ENCODE measurements around the gene C5orf46. TPM values are rescaled to one million over a fixed set of nuclear protein-coding genes. Genes with fewer than 3 reads are reported as not detected.

The C5orf46 gene
- total and polyA plus RNA-seq, 8 donors, result 0.47 to 2.3 (median 1.8) TPM; not detected in 5

DNA sequence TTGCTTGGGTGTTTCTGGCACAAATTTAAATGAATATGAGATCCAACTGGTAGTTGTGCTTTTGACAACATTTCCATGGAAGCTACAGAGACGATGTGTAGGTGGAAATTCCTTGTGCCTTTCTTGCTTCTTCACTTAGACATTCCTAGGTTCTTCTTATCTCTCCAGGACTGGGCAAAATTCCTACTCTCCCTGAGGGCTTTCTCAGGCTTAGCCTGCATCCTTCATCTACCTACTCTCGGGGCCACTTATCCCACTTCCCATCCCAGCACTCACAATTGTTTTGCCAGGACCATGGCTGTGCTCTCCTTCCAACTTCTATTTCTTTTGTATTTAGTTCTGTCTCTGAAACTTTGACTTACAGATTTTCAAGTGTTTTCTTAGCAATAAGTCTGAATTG, 57.1 kb downstream of the C5orf46 start:
- H3K27me3 ChIP-seq, result no peaks in the 10 kb centered on the region
- DNase-seq (no peak), ATAC-seq (peak in 1 of 4 donors; percentile 30), FAIRE-seq (no peak)
- no peak overlapping the region for H3K27ac ChIP-seq
- peaks cover 0 to 3% (median 0%) of the 10 kb centered on the region in 3 donors for H3K4me1 ChIP-seq
- no peak overlapping the region for H3K4me3 ChIP-seq
- TF ChIP-seq, protein P1, sequence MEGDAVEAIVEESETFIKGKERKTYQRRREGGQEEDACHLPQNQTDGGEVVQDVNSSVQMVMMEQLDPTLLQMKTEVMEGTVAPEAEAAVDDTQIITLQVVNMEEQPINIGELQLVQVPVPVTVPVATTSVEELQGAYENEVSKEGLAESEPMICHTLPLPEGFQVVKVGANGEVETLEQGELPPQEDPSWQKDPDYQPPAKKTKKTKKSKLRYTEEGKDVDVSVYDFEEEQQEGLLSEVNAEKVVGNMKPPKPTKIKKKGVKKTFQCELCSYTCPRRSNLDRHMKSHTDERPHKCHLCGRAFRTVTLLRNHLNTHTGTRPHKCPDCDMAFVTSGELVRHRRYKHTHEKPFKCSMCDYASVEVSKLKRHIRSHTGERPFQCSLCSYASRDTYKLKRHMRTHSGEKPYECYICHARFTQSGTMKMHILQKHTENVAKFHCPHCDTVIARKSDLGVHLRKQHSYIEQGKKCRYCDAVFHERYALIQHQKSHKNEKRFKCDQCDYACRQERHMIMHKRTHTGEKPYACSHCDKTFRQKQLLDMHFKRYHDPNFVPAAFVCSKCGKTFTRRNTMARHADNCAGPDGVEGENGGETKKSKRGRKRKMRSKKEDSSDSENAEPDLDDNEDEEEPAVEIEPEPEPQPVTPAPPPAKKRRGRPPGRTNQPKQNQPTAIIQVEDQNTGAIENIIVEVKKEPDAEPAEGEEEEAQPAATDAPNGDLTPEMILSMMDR (IDR thresholded peaks at IDR 0.05), result no peak
- no peaks in the 10 kb centered on the region for H3K36me3 ChIP-seq
- H3K9me3 ChIP-seq, result no peaks in the 10 kb centered on the region
- intact Hi-C loops (cut with DNase I), result no loop called here
- 34 to 62% methylated on average over 2 of the region's 2 CpGs for WGBS, 2 donors

DNA sequence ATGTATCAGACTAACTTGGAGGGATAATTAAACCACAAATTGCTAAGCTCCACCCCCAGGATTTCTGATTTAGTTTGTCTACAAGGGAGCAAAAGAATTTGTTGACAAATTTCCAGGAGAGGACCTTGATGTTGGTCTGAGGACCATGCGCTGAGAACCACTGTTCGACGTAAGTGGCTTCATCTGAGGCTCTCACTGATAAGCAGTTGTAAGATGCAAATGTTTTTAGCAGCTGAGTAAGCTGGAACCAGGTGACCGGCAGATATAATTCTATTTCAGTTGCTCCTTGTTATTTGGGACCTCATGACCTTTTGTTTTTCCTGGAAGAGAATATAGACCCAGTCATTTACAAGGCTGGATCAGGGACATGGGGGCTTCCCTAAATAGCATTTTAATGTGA, 60.7 kb downstream of the C5orf46 start:
- Histone ChIP-seq H3K27ac (no peak overlapping the region), H3K36me3 (no peaks in the 10 kb centered on the region), H3K27me3 (no peaks in the 10 kb centered on the region), H3K4me3 (no peak overlapping the region), H3K9me3 (no peaks in the 10 kb centered on the region), H3K4me1 (peaks cover 0 to 3% (median 0%) of the 10 kb centered on the region in 3 donors)
- peak in 2 of 4 donors; percentile 37 to 56 for ATAC-seq
- TF ChIP-seq, protein P1 (IDR thresholded peaks at IDR 0.05), result no peak
- 38 to 46% methylated on average over 4 of the region's 4 CpGs for WGBS, 2 donors
- intact Hi-C loops (cut with DNase I), result no loop called here
- no peak for FAIRE-seq
- no peak for DNase-seq

DNA sequence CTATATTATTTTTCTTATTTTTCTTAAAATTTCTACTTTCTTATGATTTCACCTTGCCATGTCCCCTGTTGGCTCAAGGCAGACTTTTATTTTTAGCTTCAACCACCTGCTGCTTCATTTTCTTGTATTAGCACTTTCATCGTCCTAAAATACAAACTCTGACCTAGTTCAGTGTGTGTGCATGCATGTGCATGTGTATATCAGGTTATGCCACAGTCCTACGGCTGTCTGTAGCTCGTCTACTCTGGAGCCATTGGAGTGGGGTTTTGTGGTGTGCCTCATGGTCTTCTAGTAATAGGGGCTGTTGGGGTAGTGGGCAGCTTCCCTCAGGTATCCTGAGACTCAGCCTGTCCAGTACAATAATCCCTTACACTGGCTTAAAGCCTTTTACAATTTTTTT, 61.5 kb downstream of the C5orf46 start:
- H3K36me3 ChIP-seq, result no peaks in the 10 kb centered on the region
- no peak overlapping the region for H3K4me3 ChIP-seq
- H3K27me3 ChIP-seq, result no peaks in the 10 kb centered on the region
- DNase-seq, result no peak
- no peaks in the 10 kb centered on the region for H3K9me3 ChIP-seq
- TF ChIP-seq, protein P1 (IDR thresholded peaks at IDR 0.05), result no peak
- WGBS, 2 donors, result 48 to 64% methylated on average over 3 of the region's 3 CpGs
- no peak for ATAC-seq
- FAIRE-seq, result no peak
- intact Hi-C loops (cut with DNase I), result no loop called here
- peaks cover 0 to 3% (median 1%) of the 10 kb centered on the region in 3 donors for H3K4me1 ChIP-seq
- no peak overlapping the region for H3K27ac ChIP-seq

DNA sequence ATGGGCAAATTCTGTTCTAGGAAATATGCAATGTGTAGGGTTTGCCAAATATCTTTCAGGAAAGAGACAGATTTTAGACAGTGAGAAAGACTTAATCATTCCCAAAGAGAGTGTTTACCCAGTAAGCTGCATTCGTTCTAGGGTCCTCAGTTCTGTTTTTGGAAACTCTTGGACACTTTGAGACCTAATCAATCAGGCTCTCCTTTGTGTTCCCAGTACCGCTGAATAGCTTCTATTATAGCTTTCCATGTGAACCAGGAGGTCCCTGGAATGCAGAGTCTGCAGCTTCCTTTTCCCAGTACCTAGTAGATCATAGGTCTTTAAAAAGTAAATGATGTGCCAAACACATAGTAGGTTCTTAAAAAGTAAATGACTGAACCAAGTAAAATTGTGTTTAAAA, 63.5 kb downstream of the C5orf46 start:
- Histone ChIP-seq H3K27ac (no peak overlapping the region), H3K4me1 (peaks cover under 1 to 20% (median 14%) of the 10 kb centered on the region in 3 donors), H3K36me3 (no peaks in the 10 kb centered on the region), H3K4me3 (no peak overlapping the region), H3K27me3 (no peaks in the 10 kb centered on the region), H3K9me3 (no peaks in the 10 kb centered on the region)
- no peak for FAIRE-seq
- WGBS, 2 donors, result 36 to 43% methylated on average over 2 of the region's 2 CpGs
- DNase-seq, result no peak
- no peak for ATAC-seq
- intact Hi-C loops (cut with DNase I), result no loop called here
- TF ChIP-seq, protein P1 (IDR thresholded peaks at IDR 0.05), result no peak

Other genes with a start within 250 kb of the C5orf46 start
- gene JAKMIP2, start 123.8 kb downstream of the C5orf46 start, total RNA-seq, result 1 to 10 TPM in 1 of 6 donors, under 1 TPM in 5; 0.19 to 1.3 (median 0.67) TPM
- 1 to 10 TPM in 1 of 2 donors, under 1 TPM in 1; 0.53 to 2.6 TPM for gene JAKMIP2, start 123.8 kb downstream of the C5orf46 start, polyA plus RNA-seq
- gene SPINK1, start 74.9 kb downstream of the C5orf46 start, total RNA-seq, result over 10,000 TPM; 18,043 to 26,066 (median 20,523) TPM
- gene SPINK1, start 74.9 kb downstream of the C5orf46 start, polyA plus RNA-seq, result over 10,000 TPM in 1 of 2 donors, 1,000 to 10,000 TPM in 1; 5,539 to 23,743 TPM
- gene SCGB3A2, start 27.8 kb downstream of the C5orf46 start, total RNA-seq, result under 1 TPM in 2 of 6 donors, not detected in 4; 0.24 to 0.76 TPM
- gene SCGB3A2, start 27.8 kb downstream of the C5orf46 start, polyA plus RNA-seq, result not detected
- under 1 TPM in 4 of 6 donors, not detected in 2; 0.17 to 0.31 (median 0.21) TPM for gene SPINK5, start 157.4 kb upstream of the C5orf46 start, total RNA-seq
- under 1 TPM; 0.23 to 0.27 TPM for gene SPINK5, start 157.4 kb upstream of the C5orf46 start, polyA plus RNA-seq

Data from pancreas (tissue), 10 donors.